Transverse colon (tissue), 4 donors: Measurements from ENCODE around the gene CDK10. TPM values are rescaled to one million over a fixed set of nuclear protein-coding genes. Genes with fewer than 3 reads are reported as not detected.
A peak's percentile ranks its signal among the peaks of the same experiment; 100 is the strongest.

Experiments used
- DNase-seq: peaks from one replicate; pipeline ENCODE4 v3.0.0-alpha.2; 2019
- H3K27ac ChIP-seq, 4 donors: fragments of 200-600 bp; sonication (generic); 2 replicates each; pipeline ENCODE4 v1.5.1; 2016 to 2018; ENCODE audit warnings: inconsistent platforms in 4 of 4
- H3K27me3 ChIP-seq: fragments of 200-600 bp; sonication (generic); 2 replicates; pipeline ENCODE4 v1.5.1; 2017; ENCODE audit warnings: inconsistent platforms
- H3K36me3 ChIP-seq, 4 donors: fragments of 200-600 bp; sonication (generic); 2 replicates each; pipeline ENCODE4 v1.5.1; 2017 to 2019; ENCODE audit warnings: inconsistent platforms in 4 of 4
- H3K4me1 ChIP-seq, 4 donors: fragments of 200-600 bp; sonication (generic); 2 replicates each; pipeline ENCODE4 v1.5.1; 2017 to 2020; ENCODE audit warnings: inconsistent platforms in 4 of 4
- H3K4me3 ChIP-seq, 4 donors: fragments of 200-600 bp; sonication (generic); 1 replicate in 1 of 4; 2 replicates in 3 of 4; pipeline versions ENCODE4 v1.5.1 to v1.6.1; 2017 to 2019; ENCODE audit warnings: inconsistent platforms in 4 of 4
- H3K9me3 ChIP-seq, 2 donors: fragments of 200-600 bp; sonication (generic); 2 replicates each; pipeline ENCODE4 v1.5.1; 2017 to 2019; ENCODE audit warnings: inconsistent platforms in 2 of 2
- EP300 ChIP-seq: sonication (generic); formaldehyde crosslinking; IDR thresholded peaks from one replicate; pipeline ENCODE4 v1.6.1; 2017; ENCODE audit warnings: antibody characterized with exemption, low read depth
- POLR2A ChIP-seq: fragments of 450-650 bp; IDR thresholded peaks from one replicate; pipeline ENCODE4 v1.6.1; 2016; ENCODE audit warnings: antibody characterized with exemption, mild to moderate bottlenecking, moderate library complexity
- POLR2AphosphoS5 ChIP-seq, 3 donors: sonication (generic); formaldehyde crosslinking; IDR thresholded peaks; one replicate each; pipeline ENCODE4 v1.6.1; 2016; ENCODE audit warnings: antibody characterized with exemption in 3 of 3
- WGBS, 2 donors: methylation state at CpG; one replicate each; pipeline ENCODE4 v1.1.5; 2018; ENCODE audit warnings: low coverage in 1 of 2; 5-methylcytosine and 5-hydroxymethylcytosine counted together
- in situ Hi-C, 4 donors: fragments of 200-750 bp; cut with MboI; loops; one replicate each; pipeline versions ENCODE4 v1.15.0 to v1.15.1; 2017; ENCODE audit warnings: low sequenced_read_pairs in 3 of 4, low pct_ligation_motif_present in 1 of 4, low pct_unique_long_range_greater_than_20kb in 1 of 4
- intact Hi-C: fragments of 100-400 bp; cut with DNase I; formaldehyde crosslinking; loops from one replicate; pipeline ENCODE4 v1.15.1; 2023; ENCODE audit warnings: low total_unique reads
- total RNA-seq, 4 donors: library from RNA; depleted of rRNA; stranded (reverse); fragments of >200 nt; gene quantifications; one replicate each; pipeline ENCODE4 v1.1.0, GENCODE V29; 2016
- TF ChIP-seq, protein P1 (sequence below), 5 experiments: fragments of 200-600 bp in 3 of 5; fragments of 450-650 bp in 2 of 5; sonication (generic) in 3 of 5; IDR thresholded peaks; 1 replicate in 2 of 5; 2 replicates in 3 of 5; pipeline ENCODE4 v1.5.1; 2016 to 2017; ENCODE audit warnings: antibody characterized with exemption in 5 of 5, inconsistent platforms in 3 of 5, mild to moderate bottlenecking in 2 of 5, moderate library complexity in 1 of 5

CDK10 gene
- total RNA-seq, 4 donors from 2014 or later = 69.6 to 304 (median 74.2) TPM

DNA sequence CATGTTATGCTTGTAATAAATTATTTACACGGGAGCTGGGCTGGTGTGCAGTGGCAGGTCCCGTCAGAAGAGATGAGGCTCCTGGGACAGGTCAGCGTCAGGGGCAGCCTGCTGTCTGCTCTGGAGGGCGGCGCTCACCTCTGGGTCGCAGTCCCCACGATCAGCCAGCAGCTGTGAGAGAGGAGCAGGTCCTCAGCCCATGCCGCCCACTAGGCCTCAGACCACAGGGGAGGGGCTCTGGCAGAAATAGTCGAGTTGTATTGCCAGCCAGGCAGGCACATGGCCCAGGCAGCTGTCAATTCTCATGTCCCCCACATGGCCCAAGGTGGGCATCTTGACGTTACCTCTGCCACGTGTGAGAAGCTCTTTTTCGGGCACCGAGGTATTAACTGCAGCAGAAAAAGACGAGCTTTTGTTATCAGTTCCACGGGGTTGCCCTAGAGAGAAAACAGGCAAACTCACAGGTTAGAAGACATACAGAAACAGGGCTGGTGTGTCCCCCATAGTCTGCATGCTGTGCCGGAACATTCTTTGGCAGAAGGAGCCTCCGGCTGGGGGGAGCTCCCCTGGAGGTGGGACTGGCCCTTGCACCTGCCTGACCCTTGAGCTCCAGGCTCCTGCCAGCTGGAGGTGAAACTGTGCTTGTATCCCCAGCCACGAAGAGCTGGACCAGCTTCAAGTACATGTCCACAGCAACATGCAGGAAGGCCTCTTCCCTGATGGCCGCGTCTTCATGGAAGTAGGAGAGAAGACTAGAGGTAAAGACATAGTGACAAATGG lies 52.2 kb downstream of the CDK10 start:
- Histone ChIP-seq H3K9me3 (no peaks in the 10 kb centered on the region), H3K4me1 (no peaks in the 10 kb centered on the region), H3K4me3 (no peak overlapping the region), H3K27ac (no peak overlapping the region), H3K36me3 (peaks cover 0 to 62% (median 31%) of the 10 kb centered on the region in 4 donors), H3K27me3 (no peaks in the 10 kb centered on the region)
- intact Hi-C loops (no loop called here), in situ Hi-C loops (no loop called here)
- DNase-seq = no peak
- WGBS, 2 donors = 89 to 100% methylated on average over 2 to 16 of the region's 20 CpGs
- TF ChIP-seq, protein P1, sequence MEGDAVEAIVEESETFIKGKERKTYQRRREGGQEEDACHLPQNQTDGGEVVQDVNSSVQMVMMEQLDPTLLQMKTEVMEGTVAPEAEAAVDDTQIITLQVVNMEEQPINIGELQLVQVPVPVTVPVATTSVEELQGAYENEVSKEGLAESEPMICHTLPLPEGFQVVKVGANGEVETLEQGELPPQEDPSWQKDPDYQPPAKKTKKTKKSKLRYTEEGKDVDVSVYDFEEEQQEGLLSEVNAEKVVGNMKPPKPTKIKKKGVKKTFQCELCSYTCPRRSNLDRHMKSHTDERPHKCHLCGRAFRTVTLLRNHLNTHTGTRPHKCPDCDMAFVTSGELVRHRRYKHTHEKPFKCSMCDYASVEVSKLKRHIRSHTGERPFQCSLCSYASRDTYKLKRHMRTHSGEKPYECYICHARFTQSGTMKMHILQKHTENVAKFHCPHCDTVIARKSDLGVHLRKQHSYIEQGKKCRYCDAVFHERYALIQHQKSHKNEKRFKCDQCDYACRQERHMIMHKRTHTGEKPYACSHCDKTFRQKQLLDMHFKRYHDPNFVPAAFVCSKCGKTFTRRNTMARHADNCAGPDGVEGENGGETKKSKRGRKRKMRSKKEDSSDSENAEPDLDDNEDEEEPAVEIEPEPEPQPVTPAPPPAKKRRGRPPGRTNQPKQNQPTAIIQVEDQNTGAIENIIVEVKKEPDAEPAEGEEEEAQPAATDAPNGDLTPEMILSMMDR (IDR thresholded peaks at IDR 0.05) = no peak
- TF ChIP-seq POLR2A = no peak
- TF ChIP-seq POLR2AphosphoS5 (IDR thresholded peaks at IDR 0.05) = no peak
- TF ChIP-seq EP300 = no peak

- TF ChIP-seq EP300 = no peak
- TF ChIP-seq POLR2AphosphoS5 (IDR thresholded peaks at IDR 0.05) = no peak
- TF ChIP-seq, protein P1 (IDR thresholded peaks at IDR 0.05) = no peak
- TF ChIP-seq POLR2A = no peak
- no peak overlapping the region for H3K27ac ChIP-seq
- H3K4me1 ChIP-seq = no peaks in the 10 kb centered on the region
- DNase-seq = no peak
- no peak overlapping the region for H3K4me3 ChIP-seq
- 83% methylated on average over 7 of the region's 9 CpGs; no CpG with 5 or more reads in 1 of the 2 donors for WGBS, 2 donors
- no peaks in the 10 kb centered on the region for H3K27me3 ChIP-seq
- no peaks in the 10 kb centered on the region for H3K9me3 ChIP-seq
- intact Hi-C loops = no loop called here
- in situ Hi-C loops = no loop called here
- peaks cover 0 to 55% (median 27%) of the 10 kb centered on the region in 4 donors for H3K36me3 ChIP-seq
Measured at GRCh38 chr16:89739383-89739782, 52.9 kb downstream of the CDK10 start.

- DNase-seq = no peak
- no peaks in the 10 kb centered on the region for H3K9me3 ChIP-seq
- intact Hi-C loops (no loop called here), in situ Hi-C loops (no loop called here)
- H3K4me1 ChIP-seq = no peaks in the 10 kb centered on the region
- 81 to 90% methylated on average over 4 to 11 of the region's 11 CpGs for WGBS, 2 donors
- H3K36me3 ChIP-seq = peaks cover 0 to 36% (median 17%) of the 10 kb centered on the region in 4 donors
- TF ChIP-seq POLR2A = peak; percentile 25
- TF ChIP-seq, protein P1 (IDR thresholded peaks at IDR 0.05) = no peak
- H3K4me3 ChIP-seq = no peak overlapping the region
- no peaks in the 10 kb centered on the region for H3K27me3 ChIP-seq
- no peak overlapping the region for H3K27ac ChIP-seq
Measured at GRCh38 chr16:89741342-89742014, 55.0 kb downstream of the CDK10 start.

DNA sequence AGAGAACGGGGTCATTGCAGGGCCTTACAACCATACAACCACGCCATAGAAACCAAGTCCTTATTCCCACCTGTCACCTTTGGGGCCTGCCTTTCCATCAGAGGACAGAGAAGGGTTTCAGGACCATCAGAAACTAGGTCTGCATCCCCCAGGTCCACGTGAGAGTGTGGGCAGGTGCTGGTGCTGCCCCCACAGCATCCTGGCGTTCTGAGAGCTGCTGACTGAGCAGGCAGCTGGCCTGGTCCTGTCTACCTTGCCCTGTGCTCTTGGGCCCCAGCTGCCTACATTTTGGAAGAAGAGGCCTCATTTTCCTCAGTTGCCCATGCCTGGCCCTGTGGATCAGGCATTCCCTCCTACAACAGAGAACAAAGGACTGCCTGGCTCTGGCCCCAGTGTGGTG lies 56.5 kb downstream of the CDK10 start:
- Histone ChIP-seq H3K4me1 (no peaks in the 10 kb centered on the region), H3K36me3 (peaks cover 0 to 25% (median 11%) of the 10 kb centered on the region in 4 donors), H3K27me3 (no peaks in the 10 kb centered on the region), H3K9me3 (no peaks in the 10 kb centered on the region), H3K4me3 (no peak overlapping the region), H3K27ac (no peak overlapping the region)
- in situ Hi-C loops = no loop called here
- WGBS, 2 donors = 90% methylated on average over 4 of the region's 4 CpGs; no CpG with 5 or more reads in 1 of the 2 donors
- DNase-seq = no peak
- intact Hi-C loops = no loop called here
- TF ChIP-seq POLR2AphosphoS5 (IDR thresholded peaks at IDR 0.05) (no peak), EP300 (no peak), POLR2A (no peak)
- TF ChIP-seq, protein P1 (IDR thresholded peaks at IDR 0.05) = no peak
